K562 (cell line): ENCODE data around the gene ZNF22. TPM values are rescaled to one million over a fixed set of nuclear protein-coding genes. Genes with fewer than 3 reads are reported as not detected.

Source experiments
- ATAC-seq: fragments of 200-7000 bp; cut with Tn5 transposase; 3 replicates; pipeline ENCODE4 v1.9.1; 2020; ENCODE audit warnings: moderate library complexity
- BruUV-seq: library from RNA; stranded (reverse); fragments of 400-500 nt; replicated peaks from 2 replicates; lab custom pipeline; 2021; lab: Mats Ljungman, UMichigan
- CTCF ChIA-PET: fragments of 300-600 bp; formaldehyde crosslinking; extraction: SDS; loops from one replicate; lab custom pipeline; 2021; ENCODE audit warnings: low intra/inter-chr PET ratio; lab: Yijun Ruan, JAX
- POLR2A ChIA-PET: fragments of 300-600, 350-650 bp; sonication (Branson Sonifier 250); formaldehyde crosslinking; extraction: SDS; loops from one replicate; lab custom pipeline; 2021; ENCODE audit warnings: antibody characterized with exemption, inconsistent platforms; lab: Yijun Ruan, JAX
- DNase-seq, 4 experiments: peaks; one replicate each; pipeline versions ENCODE4 v3.0.0 to v3.0.0-alpha.2; 2011 to 2018; ENCODE audit warnings: low spot score in 3 of 4, mixed read lengths in 3 of 4; ENCODE audit errors: extremely low read depth in 1 of 4
- FAIRE-seq: peaks from 2 replicates; lab custom pipeline; 2011; peaks lifted over from hg19 to GRCh38; lab: Jason Lieb, UNC
- H2AFZ ChIP-seq: 2 replicates; pipeline ENCODE4 v1.6.0; 2011; ENCODE audit warnings: low read depth, low read length, control low read depth, inconsistent platforms
- H3K27ac ChIP-seq: fragments of 200-600 bp; 3 replicates; pipeline ENCODE4 v1.8.0; 2011; ENCODE audit warnings: low read depth, mild to moderate bottlenecking, control low read depth, inconsistent platforms, low read length, moderate library complexity, mixed read lengths; ENCODE audit errors: extremely low read depth
- H3K27me3 ChIP-seq, 2 experiments: fragments of 300-600 bp in 1 of 2; 2 replicates in 1 of 2; 3 replicates in 1 of 2; pipeline versions ENCODE4 v1.6.0 to v1.8.0; 2011; ENCODE audit warnings: inconsistent platforms in 2 of 2, low read length in 2 of 2, mild to moderate bottlenecking in 1 of 2, mixed read lengths in 1 of 2, moderate library complexity in 1 of 2; ENCODE audit not compliant: control insufficient read depth in 2 of 2, insufficient read depth in 2 of 2
- H3K36me3 ChIP-seq: fragments of 300-600 bp; 3 replicates; pipeline ENCODE4 v1.8.0; 2011; ENCODE audit warnings: mild to moderate bottlenecking, low read length, inconsistent platforms; ENCODE audit not compliant: control insufficient read depth, insufficient read depth
- H3K4me1 ChIP-seq, 2 experiments: fragments of 200-600 bp in 1 of 2; replicated peaks in 1 of 2; 2 replicates in 1 of 2; 3 replicates in 1 of 2; pipeline versions ENCODE4 v1.5.1 to v1.8.0; 2011; ENCODE audit warnings: inconsistent platforms in 2 of 2, low read length in 2 of 2, mild to moderate bottlenecking in 1 of 2, mixed read lengths in 1 of 2, moderate library complexity in 1 of 2; ENCODE audit not compliant: control insufficient read depth in 2 of 2, insufficient read depth in 2 of 2
- H3K4me2 ChIP-seq: 2 replicates; pipeline ENCODE4 v1.6.1; 2011; ENCODE audit warnings: low read length, control low read depth, inconsistent platforms, mixed read lengths; ENCODE audit not compliant: insufficient read depth
- H3K4me3 ChIP-seq: fragments of 200-600 bp; sonication (generic), shearing (Covaris generic); 2 replicates; pipeline ENCODE4 v1.5.1; 2016; ENCODE audit warnings: control low read depth, inconsistent platforms
- H3K79me2 ChIP-seq: fragments of 200-600 bp; 3 replicates; pipeline ENCODE4 v1.8.0; 2011; ENCODE audit warnings: low read length, inconsistent platforms; ENCODE audit not compliant: control insufficient read depth, insufficient read depth
- H3K9ac ChIP-seq, 2 experiments: 2 replicates each; pipeline versions ENCODE4 v1.6.0 to v1.6.1; 2011; ENCODE audit warnings: low read depth in 2 of 2, low read length in 2 of 2, control low read depth in 1 of 2, inconsistent platforms in 1 of 2, mild to moderate bottlenecking in 1 of 2, mixed read lengths in 1 of 2; ENCODE audit not compliant: insufficient read depth in 1 of 2
- H3K9me1 ChIP-seq: one replicate; pipeline ENCODE4 v1.6.0; 2011; ENCODE audit warnings: inconsistent platforms, mild to moderate bottlenecking, low read length, moderate library complexity; ENCODE audit not compliant: control insufficient read depth, insufficient read depth
- H3K9me3 ChIP-seq: replicated peaks from 2 replicates; pipeline ENCODE4 v1.5.1; 2011; ENCODE audit warnings: low read depth, low read length, inconsistent platforms; ENCODE audit not compliant: control insufficient read depth, insufficient read depth
- H4K20me1 ChIP-seq: replicated peaks from 2 replicates; pipeline ENCODE4 v1.6.1; 2011; ENCODE audit warnings: low read length, inconsistent platforms, mixed read lengths; ENCODE audit not compliant: control insufficient read depth, insufficient read depth
- DIDO1 ChIP-seq: fragments of 450-650 bp; IDR thresholded peaks from 2 replicates; pipeline ENCODE4 v1.6.1; 2016; ENCODE audit warnings: low read depth, missing biosample characterization, missing genetic modification characterization
- HES1 ChIP-seq: fragments of 450-650 bp; IDR thresholded peaks from 2 replicates; pipeline ENCODE4 v1.6.1; 2016; ENCODE audit warnings: low read depth, mild to moderate bottlenecking, moderate library complexity
- HLTF ChIP-seq: fragments of 450-650 bp; IDR thresholded peaks from 2 replicates; pipeline ENCODE4 v1.6.1; 2016
- MEF2A ChIP-seq: IDR thresholded peaks from 2 replicates; pipeline ENCODE4 v1.6.1; 2011; ENCODE audit warnings: low read depth, mild to moderate bottlenecking, low read length, moderate library complexity; ENCODE audit not compliant: control insufficient read depth
- ZBTB8A ChIP-seq: fragments of 450-650 bp; IDR thresholded peaks from 2 replicates; pipeline ENCODE4 v1.6.1; 2018; ENCODE audit warnings: mild to moderate bottlenecking, moderate library complexity; ENCODE audit not compliant: partially characterized antibody
- ZFX ChIP-seq: sonication (generic); formaldehyde crosslinking; IDR thresholded peaks from 2 replicates; pipeline ENCODE4 v1.8.0; 2022; ENCODE audit warnings: mild to moderate bottlenecking, missing genetic modification reagents, moderate library complexity
- ZNF146 ChIP-seq: IDR thresholded peaks from one replicate; pipeline ENCODE4 v1.6.1; 2018; ENCODE audit warnings: missing compliant biosample characterization; ENCODE audit not compliant: unreplicated experiment
- ZNF609 ChIP-seq: sonication (generic); formaldehyde crosslinking; IDR thresholded peaks from 2 replicates; pipeline ENCODE4 v1.8.1; 2023; ENCODE audit warnings: missing genetic modification reagents, mild to moderate bottlenecking, borderline replicate concordance
- ZNF79 ChIP-seq: fragments of 250-450 bp; sonication (Bioruptor Pico); IDR thresholded peaks from 2 replicates; pipeline ENCODE4 v1.4.0; 2020; ENCODE audit warnings: low read depth, mild to moderate bottlenecking, moderate library complexity
- WGBS: fragments of 100-300 bp; shearing (Covaris generic); methylation state at CpG from one replicate; pipeline ENCODE4 v1.1.6; 2016; ENCODE audit warnings: low coverage, mixed read lengths; ENCODE audit not compliant: insufficient coverage; ENCODE audit errors: missing lambda C conversion rate; 5-methylcytosine and 5-hydroxymethylcytosine counted together
- in situ Hi-C: fragments of 300-500 bp; cut with MboI; formaldehyde crosslinking; loops from 4 replicates; pipeline ENCODE4 v1.15.0; 2018; ENCODE audit warnings: inconsistent platforms, mixed read lengths
- intact Hi-C: fragments of 100-400 bp; cut with micrococcal nuclease; formaldehyde crosslinking; loops from 2 replicates; pipeline ENCODE4 v1.14.2; 2022
- polyA plus RNA-seq, 8 experiments: library from polyadenylated mRNA; depleted of rRNA in 4 of 8; stranded (reverse) in 5 of 8; unstranded in 3 of 8; fragments of >200 nt; fragmentation: Nextera tagmentation in 2 of 8; fragmentation: Illumina TruSeq in 1 of 8; extraction: Ambion mirVana in 2 of 8; extraction: Trizol in 1 of 8; gene quantifications; 2 replicates each; pipeline versions ENCODE4 v1.2.1 to v1.2.3, GENCODE V29; 2011 to 2014; ENCODE audit warnings: inconsistent platforms in 1 of 8, missing spikeins in 1 of 8
- total RNA-seq, 7 experiments: library from RNA; depleted of rRNA in 6 of 7; stranded (reverse); fragments of >200 nt in 6 of 7; fragmentation: Illumina TruSeq in 2 of 7; extraction: Trizol in 2 of 7; gene quantifications; 2 replicates each; pipeline versions ENCODE4 v1.2.1 to v1.2.3, GENCODE V29; 2011 to 2021; ENCODE audit warnings: low replicate concordance in 1 of 7
- TF ChIP-seq, protein P1 (sequence below): sonication (generic); formaldehyde crosslinking; IDR thresholded peaks from 2 replicates; pipeline ENCODE4 v1.8.0; 2022; ENCODE audit warnings: mild to moderate bottlenecking, missing genetic modification reagents

ZNF22 gene
- total and polyA plus RNA-seq, 9 of the 15 experiments (the other 6 are each of a cell fraction or from before 2014, with no cell fraction given), result 36.2 to 98.7 (median 51.2) TPM

GRCh38 chr10:44965104-44965503 lies 35.6 kb upstream of the ZNF22 start:
- Histone ChIP-seq H3K79me2 (no peaks in the 10 kb centered on the region), H3K27ac (no peak overlapping the region)
- intact Hi-C loops, result no loop called here

More at GRCh38 chr10:44965104-44965503, 35.6 kb upstream of the ZNF22 start:
- no TSS peak for BruUV-seq
- H3K9me3 ChIP-seq, result no peaks in the 10 kb centered on the region
- in situ Hi-C loops, result no loop called here
- H3K9me1 ChIP-seq, result no peaks in the 10 kb centered on the region
- peaks cover 6 to 7% of the 10 kb centered on the region in 2 experiments; a peak in 4 of 5 replicates for H3K4me1 ChIP-seq
- ATAC-seq (no peak), FAIRE-seq (no peak), DNase-seq (no peak)
- TF ChIP-seq, protein P1, sequence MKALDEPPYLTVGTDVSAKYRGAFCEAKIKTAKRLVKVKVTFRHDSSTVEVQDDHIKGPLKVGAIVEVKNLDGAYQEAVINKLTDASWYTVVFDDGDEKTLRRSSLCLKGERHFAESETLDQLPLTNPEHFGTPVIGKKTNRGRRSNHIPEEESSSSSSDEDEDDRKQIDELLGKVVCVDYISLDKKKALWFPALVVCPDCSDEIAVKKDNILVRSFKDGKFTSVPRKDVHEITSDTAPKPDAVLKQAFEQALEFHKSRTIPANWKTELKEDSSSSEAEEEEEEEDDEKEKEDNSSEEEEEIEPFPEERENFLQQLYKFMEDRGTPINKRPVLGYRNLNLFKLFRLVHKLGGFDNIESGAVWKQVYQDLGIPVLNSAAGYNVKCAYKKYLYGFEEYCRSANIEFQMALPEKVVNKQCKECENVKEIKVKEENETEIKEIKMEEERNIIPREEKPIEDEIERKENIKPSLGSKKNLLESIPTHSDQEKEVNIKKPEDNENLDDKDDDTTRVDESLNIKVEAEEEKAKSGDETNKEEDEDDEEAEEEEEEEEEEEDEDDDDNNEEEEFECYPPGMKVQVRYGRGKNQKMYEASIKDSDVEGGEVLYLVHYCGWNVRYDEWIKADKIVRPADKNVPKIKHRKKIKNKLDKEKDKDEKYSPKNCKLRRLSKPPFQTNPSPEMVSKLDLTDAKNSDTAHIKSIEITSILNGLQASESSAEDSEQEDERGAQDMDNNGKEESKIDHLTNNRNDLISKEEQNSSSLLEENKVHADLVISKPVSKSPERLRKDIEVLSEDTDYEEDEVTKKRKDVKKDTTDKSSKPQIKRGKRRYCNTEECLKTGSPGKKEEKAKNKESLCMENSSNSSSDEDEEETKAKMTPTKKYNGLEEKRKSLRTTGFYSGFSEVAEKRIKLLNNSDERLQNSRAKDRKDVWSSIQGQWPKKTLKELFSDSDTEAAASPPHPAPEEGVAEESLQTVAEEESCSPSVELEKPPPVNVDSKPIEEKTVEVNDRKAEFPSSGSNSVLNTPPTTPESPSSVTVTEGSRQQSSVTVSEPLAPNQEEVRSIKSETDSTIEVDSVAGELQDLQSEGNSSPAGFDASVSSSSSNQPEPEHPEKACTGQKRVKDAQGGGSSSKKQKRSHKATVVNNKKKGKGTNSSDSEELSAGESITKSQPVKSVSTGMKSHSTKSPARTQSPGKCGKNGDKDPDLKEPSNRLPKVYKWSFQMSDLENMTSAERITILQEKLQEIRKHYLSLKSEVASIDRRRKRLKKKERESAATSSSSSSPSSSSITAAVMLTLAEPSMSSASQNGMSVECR (CRISPR knock-in tag), result no peak
- TF ChIP-seq HES1 (no peak), ZNF146 (CRISPR knock-in tag) (no peak), MEF2A (no peak), DIDO1 (tag) (no peak), ZNF79 (CRISPR knock-in tag) (no peak), ZBTB8A (no peak), ZFX (no peak), HLTF (no peak), ZNF609 (CRISPR knock-in tag) (no peak)
- H4K20me1 ChIP-seq, result peaks cover 3% of the 10 kb centered on the region; the same call in 1 of the 2 replicates
- no peaks in the 10 kb centered on the region for H3K36me3 ChIP-seq
- H3K4me2 ChIP-seq, result no peak overlapping the region
- POLR2A ChIA-PET, result interaction anchor here (2.0 kb wide), 1 partner anchor 14 kb away, joined by 6 read pairs; the partner anchor contains the start of gene DEPP1
- 9% methylated on average over 1 of the region's 1 CpG for WGBS
- no peak overlapping the region for H2AFZ ChIP-seq
- H3K4me3 ChIP-seq, result no peak overlapping the region
- no peak overlapping the region for H3K9ac ChIP-seq
- CTCF ChIA-PET, result no interaction called here
- H3K27me3 ChIP-seq, result peaks cover 2 to 30% of the 10 kb centered on the region in 2 experiments; a peak in 2 of 5 replicates
